Suprapubic skin (tissue), 4 donors: ENCODE data around the gene COA5. TPM values are rescaled to one million over a fixed set of nuclear protein-coding genes. Genes with fewer than 3 reads are reported as not detected.

Experiments used
- DNase-seq, 2 donors: peaks; one replicate each; pipeline ENCODE4 v3.0.0-alpha.2; 2019; ENCODE audit warnings: low spot score in 2 of 2
- H3K27ac ChIP-seq: fragments of 200-600 bp; sonication (generic); one replicate; pipeline ENCODE4 v1.5.1; 2019
- H3K27me3 ChIP-seq: fragments of 200-600 bp; sonication (generic); one replicate; pipeline ENCODE4 v1.5.1; 2019
- H3K36me3 ChIP-seq: fragments of 200-600 bp; sonication (generic); one replicate; pipeline ENCODE4 v1.5.1; 2019
- H3K4me1 ChIP-seq: fragments of 200-600 bp; sonication (generic); one replicate; pipeline ENCODE4 v1.5.1; 2019
- H3K4me3 ChIP-seq: fragments of 200-600 bp; sonication (generic); one replicate; pipeline ENCODE4 v1.5.1; 2019; ENCODE audit warnings: mild to moderate bottlenecking
- H3K9me3 ChIP-seq: fragments of 200-600 bp; sonication (generic); one replicate; pipeline ENCODE4 v1.5.1; 2019
- EP300 ChIP-seq: sonication (generic); formaldehyde crosslinking; IDR thresholded peaks from one replicate; pipeline ENCODE4 v1.6.1; 2017; ENCODE audit warnings: antibody characterized with exemption
- POLR2A ChIP-seq, 2 donors: fragments of 450-650 bp; IDR thresholded peaks; one replicate each; pipeline ENCODE4 v1.6.1; 2017; ENCODE audit warnings: antibody characterized with exemption in 2 of 2, mild to moderate bottlenecking in 2 of 2, moderate library complexity in 2 of 2
- POLR2AphosphoS5 ChIP-seq, 3 donors: sonication (generic); formaldehyde crosslinking; IDR thresholded peaks; one replicate each; pipeline ENCODE4 v1.6.1; 2017; ENCODE audit warnings: antibody characterized with exemption in 3 of 3
- WGBS: methylation state at CpG from one replicate; pipeline ENCODE4 v1.1.5; 2018; 5-methylcytosine and 5-hydroxymethylcytosine counted together
- total RNA-seq, 4 donors: library from RNA; depleted of rRNA; stranded (reverse); fragments of >200 nt; gene quantifications; one replicate each; pipeline ENCODE4 v1.1.0, GENCODE V29; 2016
- TF ChIP-seq, protein P1 (sequence below), 2 donors: fragments of 200-600 bp in 1 of 2; fragments of 450-650 bp in 1 of 2; sonication (generic) in 1 of 2; IDR thresholded peaks; one replicate each; pipeline ENCODE4 v1.5.1; 2016 to 2019; ENCODE audit warnings: antibody characterized with exemption in 2 of 2, mild to moderate bottlenecking in 1 of 2, moderate library complexity in 1 of 2

The COA5 gene
- total RNA-seq, 4 donors from 2014 or later, result 22.9 to 42.7 (median 30.3) TPM

DNA sequence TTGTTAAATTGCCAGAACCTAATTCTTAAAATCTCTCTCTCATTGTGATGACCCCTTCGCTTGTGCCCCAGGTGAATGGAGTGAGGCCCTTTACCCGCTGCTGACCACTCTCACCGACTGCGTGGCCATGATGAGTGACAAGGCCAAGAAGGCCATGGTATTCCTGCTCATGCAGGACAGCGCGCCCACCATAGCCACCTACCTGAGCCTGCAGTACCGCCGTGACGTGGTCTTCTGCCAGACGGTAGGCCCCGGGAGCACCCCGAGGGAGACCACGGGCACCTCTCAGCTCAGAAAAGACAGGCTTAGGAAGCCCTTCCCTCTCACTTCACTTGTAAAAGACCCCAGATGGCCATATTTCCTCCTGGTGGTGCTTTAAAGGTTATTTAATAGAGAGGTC is 44.9 kb downstream of the COA5 start:
- Histone ChIP-seq H3K27me3 (no peaks in the 10 kb centered on the region), H3K27ac (no peak overlapping the region), H3K36me3 (peaks cover 52% of the 10 kb centered on the region), H3K4me1 (no peaks in the 10 kb centered on the region), H3K9me3 (no peaks in the 10 kb centered on the region), H3K4me3 (no peak overlapping the region)
- WGBS, result 94% methylated on average over 11 of the region's 13 CpGs
- DNase-seq, result no peak
- TF ChIP-seq EP300 (no peak), POLR2A (IDR thresholded peaks at IDR 0.05) (no peak), POLR2AphosphoS5 (IDR thresholded peaks at IDR 0.05) (no peak)
- TF ChIP-seq, protein P1, sequence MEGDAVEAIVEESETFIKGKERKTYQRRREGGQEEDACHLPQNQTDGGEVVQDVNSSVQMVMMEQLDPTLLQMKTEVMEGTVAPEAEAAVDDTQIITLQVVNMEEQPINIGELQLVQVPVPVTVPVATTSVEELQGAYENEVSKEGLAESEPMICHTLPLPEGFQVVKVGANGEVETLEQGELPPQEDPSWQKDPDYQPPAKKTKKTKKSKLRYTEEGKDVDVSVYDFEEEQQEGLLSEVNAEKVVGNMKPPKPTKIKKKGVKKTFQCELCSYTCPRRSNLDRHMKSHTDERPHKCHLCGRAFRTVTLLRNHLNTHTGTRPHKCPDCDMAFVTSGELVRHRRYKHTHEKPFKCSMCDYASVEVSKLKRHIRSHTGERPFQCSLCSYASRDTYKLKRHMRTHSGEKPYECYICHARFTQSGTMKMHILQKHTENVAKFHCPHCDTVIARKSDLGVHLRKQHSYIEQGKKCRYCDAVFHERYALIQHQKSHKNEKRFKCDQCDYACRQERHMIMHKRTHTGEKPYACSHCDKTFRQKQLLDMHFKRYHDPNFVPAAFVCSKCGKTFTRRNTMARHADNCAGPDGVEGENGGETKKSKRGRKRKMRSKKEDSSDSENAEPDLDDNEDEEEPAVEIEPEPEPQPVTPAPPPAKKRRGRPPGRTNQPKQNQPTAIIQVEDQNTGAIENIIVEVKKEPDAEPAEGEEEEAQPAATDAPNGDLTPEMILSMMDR (IDR thresholded peaks at IDR 0.05), result no peak

DNA sequence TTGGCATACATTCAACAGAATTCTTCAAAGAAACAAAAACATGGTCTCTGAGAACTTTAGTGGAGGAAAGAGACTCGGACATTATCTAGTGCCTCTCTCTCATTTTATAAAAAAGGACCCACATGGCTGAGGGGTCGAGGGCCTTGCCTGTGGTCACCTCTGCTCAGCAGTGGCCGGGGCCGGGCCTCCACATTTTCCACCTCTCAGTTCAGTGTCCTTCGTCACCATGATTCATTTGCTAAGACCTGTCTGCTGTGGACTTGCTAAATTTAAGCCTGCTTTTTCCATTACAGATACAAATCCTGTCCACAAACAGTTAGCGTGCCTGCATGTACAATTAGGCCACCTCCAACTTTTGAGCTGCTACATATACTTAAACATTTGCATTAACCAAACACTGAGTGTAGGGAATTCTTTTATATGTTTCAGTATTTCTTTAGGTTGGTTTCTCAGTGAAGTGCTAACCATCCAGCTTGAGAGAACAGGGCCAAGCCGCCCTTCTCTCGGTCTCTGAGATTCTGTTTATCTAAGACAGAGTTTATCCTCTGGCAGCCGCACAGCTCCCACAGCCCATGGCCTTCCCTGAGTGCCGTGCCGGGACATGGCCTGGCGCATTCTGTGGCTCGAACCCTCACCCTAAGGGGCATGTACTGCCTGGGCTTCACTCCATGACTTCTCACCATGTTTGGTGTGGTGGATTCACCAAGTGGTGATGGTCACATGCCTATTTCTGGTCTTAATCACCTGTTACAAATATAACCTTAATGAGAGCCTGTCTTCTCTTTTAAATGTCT is 46.2 kb downstream of the COA5 start:
- TF ChIP-seq POLR2AphosphoS5 (IDR thresholded peaks at IDR 0.05) (no peak), POLR2A (IDR thresholded peaks at IDR 0.05) (no peak), EP300 (no peak)
- TF ChIP-seq, protein P1 (IDR thresholded peaks at IDR 0.05), result no peak
- no peaks in the 10 kb centered on the region for H3K4me1 ChIP-seq
- peaks cover 50% of the 10 kb centered on the region for H3K36me3 ChIP-seq
- 84% methylated on average over 13 of the region's 13 CpGs for WGBS
- no peaks in the 10 kb centered on the region for H3K27me3 ChIP-seq
- no peak overlapping the region for H3K4me3 ChIP-seq
- H3K27ac ChIP-seq, result no peak overlapping the region
- no peak for DNase-seq
- no peaks in the 10 kb centered on the region for H3K9me3 ChIP-seq

DNA sequence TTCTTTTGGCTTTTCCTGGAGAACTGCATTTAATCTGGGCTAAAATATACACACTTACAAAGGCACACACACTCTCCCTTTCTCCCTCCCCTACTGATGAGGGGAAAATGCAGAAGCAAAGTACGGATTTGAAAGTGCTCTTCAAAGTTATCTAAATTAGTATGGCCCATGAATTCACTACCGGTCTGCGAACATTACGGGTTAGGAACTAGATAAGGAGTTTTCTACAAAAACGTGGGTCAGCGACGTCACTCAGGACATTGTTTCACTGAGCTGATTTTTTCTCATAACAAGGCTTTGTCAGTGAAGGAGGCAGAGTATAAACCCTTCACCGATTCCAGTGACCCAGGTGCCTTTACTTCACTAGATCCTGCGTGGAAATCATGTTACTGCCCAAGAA is 47.3 kb downstream of the COA5 start:
- TF ChIP-seq EP300 (no peak), POLR2AphosphoS5 (IDR thresholded peaks at IDR 0.05) (no peak), POLR2A (IDR thresholded peaks at IDR 0.05) (no peak)
- TF ChIP-seq, protein P1 (IDR thresholded peaks at IDR 0.05), result no peak
- peaks cover 45% of the 10 kb centered on the region for H3K36me3 ChIP-seq
- no peaks in the 10 kb centered on the region for H3K27me3 ChIP-seq
- DNase-seq, result no peak
- no peak overlapping the region for H3K27ac ChIP-seq
- H3K4me3 ChIP-seq, result no peak overlapping the region
- 91% methylated on average over 9 of the region's 9 CpGs for WGBS
- no peaks in the 10 kb centered on the region for H3K9me3 ChIP-seq
- H3K4me1 ChIP-seq, result no peaks in the 10 kb centered on the region

DNA sequence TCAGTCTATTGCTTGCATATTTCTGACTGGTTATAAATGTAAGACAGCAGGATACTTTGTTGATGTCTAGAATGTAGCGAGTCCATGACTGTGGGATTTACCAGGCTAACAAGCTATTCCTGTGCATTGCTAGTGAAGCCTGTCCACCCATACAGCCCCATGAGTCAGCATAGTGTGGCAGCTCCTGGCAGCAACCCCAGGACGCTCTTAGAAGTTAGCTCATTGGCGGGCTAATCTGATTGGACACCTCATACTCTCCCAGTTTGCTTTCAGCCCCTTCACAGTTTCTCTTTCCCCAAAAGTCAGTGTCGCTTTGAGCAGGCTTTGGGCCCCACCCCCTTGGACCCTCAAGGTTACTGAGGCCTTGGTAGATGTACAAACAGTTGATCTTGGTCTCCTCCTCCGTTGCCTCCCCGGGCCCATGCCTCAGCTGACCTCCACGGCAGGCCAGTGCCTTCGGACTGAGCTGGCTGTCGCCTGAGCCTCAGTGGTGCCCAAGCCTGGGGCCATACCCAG is 48.0 kb downstream of the COA5 start:
- H3K36me3 ChIP-seq, result peaks cover 45% of the 10 kb centered on the region
- no peaks in the 10 kb centered on the region for H3K27me3 ChIP-seq
- WGBS, result 87% methylated on average over 9 of the region's 9 CpGs
- H3K4me3 ChIP-seq, result no peak overlapping the region
- no peak for DNase-seq
- no peak overlapping the region for H3K27ac ChIP-seq
- TF ChIP-seq, protein P1 (IDR thresholded peaks at IDR 0.05), result no peak
- TF ChIP-seq POLR2AphosphoS5 (IDR thresholded peaks at IDR 0.05) (no peak), EP300 (no peak), POLR2A (IDR thresholded peaks at IDR 0.05) (no peak)
- H3K4me1 ChIP-seq, result no peaks in the 10 kb centered on the region
- H3K9me3 ChIP-seq, result no peaks in the 10 kb centered on the region

DNA sequence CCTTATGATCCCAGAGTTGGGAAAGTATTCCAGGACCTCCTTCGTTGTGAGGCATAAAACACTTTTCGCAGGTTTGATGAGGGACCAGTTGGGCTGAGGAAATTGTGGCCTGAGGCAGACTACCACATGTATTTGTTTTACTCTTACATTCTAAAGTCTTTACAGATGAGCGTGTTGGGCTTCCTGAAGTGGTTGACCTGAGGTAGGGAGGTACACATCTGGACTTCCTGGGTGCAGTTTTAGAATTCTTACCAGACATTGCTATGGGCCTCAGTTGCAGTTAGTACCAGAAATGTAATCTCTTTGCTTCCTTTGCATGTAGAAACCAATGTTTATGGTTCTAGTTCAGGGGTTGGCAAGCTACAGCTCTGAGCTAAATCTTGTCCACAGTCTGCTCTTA is 48.7 kb downstream of the COA5 start:
- Histone ChIP-seq H3K27me3 (no peaks in the 10 kb centered on the region), H3K9me3 (no peaks in the 10 kb centered on the region), H3K36me3 (peaks cover 45% of the 10 kb centered on the region), H3K4me3 (no peak overlapping the region), H3K4me1 (no peaks in the 10 kb centered on the region), H3K27ac (no peak overlapping the region)
- TF ChIP-seq, protein P1 (IDR thresholded peaks at IDR 0.05), result no peak
- TF ChIP-seq POLR2A (IDR thresholded peaks at IDR 0.05) (no peak), EP300 (no peak), POLR2AphosphoS5 (IDR thresholded peaks at IDR 0.05) (no peak)
- no peak for DNase-seq
- 100% methylated on average over 3 of the region's 3 CpGs for WGBS
